GM12878 (cell line): ENCODE measurements around the gene LMNTD2. TPM values are rescaled to one million over a fixed set of nuclear protein-coding genes. Genes with fewer than 3 reads are reported as not detected.

ENCODE experiments used
- ATAC-seq: fragments of 200-7000 bp; cut with Tn5 transposase; 3 replicates; pipeline ENCODE4 v1.9.1; 2020; ENCODE audit warnings: mild to moderate bottlenecking, moderate library complexity
- BruUV-seq: library from RNA; stranded (reverse); fragments of 400-500 nt; replicated peaks from 2 replicates; lab custom pipeline; 2021; lab: Mats Ljungman, UMichigan
- CTCF ChIA-PET: fragments of 300-600 bp; sonication (Branson Sonifier 250); formaldehyde crosslinking; extraction: SDS; loops from one replicate; lab custom pipeline; 2021; ENCODE audit warnings: inconsistent platforms; lab: Yijun Ruan, JAX
- POLR2A ChIA-PET: fragments of 350-600 bp; formaldehyde crosslinking; extraction: SDS; loops from one replicate; lab custom pipeline; 2021; ENCODE audit warnings: inconsistent platforms; lab: Charles Lee
- RAD21 ChIA-PET: fragments of 300-600 bp; sonication (Branson Sonifier 250); formaldehyde crosslinking; loops from one replicate; lab custom pipeline; 2023; ENCODE audit warnings: antibody characterized with exemption; ENCODE audit not compliant: unreplicated experiment; lab: Charles Lee
- SMC1A ChIA-PET: fragments of 300-600 bp; sonication (Branson Sonifier 250); formaldehyde crosslinking; loops from one replicate; lab custom pipeline; 2023; ENCODE audit not compliant: unreplicated experiment, uncharacterized antibody; lab: Charles Lee
- DNase-seq: peaks from one replicate; pipeline ENCODE4 v3.0.0-alpha.2; 2011; ENCODE audit warnings: low read depth, low spot score
- FAIRE-seq: peaks from 3 replicates; lab custom pipeline; 2011; peaks lifted over from hg19 to GRCh38; lab: Jason Lieb, UNC
- H2AFZ ChIP-seq: 2 replicates; pipeline ENCODE4 v1.6.0; 2011; ENCODE audit warnings: low read depth, low read length, control low read depth; ENCODE audit not compliant: control insufficient read depth
- H3K27ac ChIP-seq: 2 replicates; pipeline ENCODE4 v1.5.1; 2011; ENCODE audit warnings: control low read depth; ENCODE audit not compliant: control insufficient read depth, insufficient read depth
- H3K27me3 ChIP-seq, 2 experiments: replicated peaks in 1 of 2; 2 replicates each; pipeline versions ENCODE4 v1.6.0 to v1.6.1; 2011; ENCODE audit warnings: low read length in 1 of 2; ENCODE audit not compliant: control insufficient read depth in 2 of 2, insufficient read depth in 2 of 2
- H3K36me3 ChIP-seq, 2 experiments: 2 replicates each; pipeline ENCODE4 v1.5.1; 2011; ENCODE audit warnings: low read length in 1 of 2; ENCODE audit not compliant: control insufficient read depth in 2 of 2, insufficient read depth in 2 of 2
- H3K4me1 ChIP-seq: 2 replicates; pipeline ENCODE4 v1.6.1; 2011; ENCODE audit warnings: mild to moderate bottlenecking, low read length, moderate library complexity, mixed read lengths; ENCODE audit not compliant: control insufficient read depth, insufficient read depth
- H3K4me2 ChIP-seq: 2 replicates; pipeline ENCODE4 v1.6.0; 2011; ENCODE audit warnings: control low read depth; ENCODE audit not compliant: control insufficient read depth, insufficient read depth
- H3K4me3 ChIP-seq: fragments of 200-600 bp; sonication (generic); 2 replicates; pipeline ENCODE4 v1.5.1; 2016
- H3K79me2 ChIP-seq: 2 replicates; pipeline ENCODE4 v1.6.0; 2011; ENCODE audit warnings: low read length; ENCODE audit not compliant: control insufficient read depth, insufficient read depth
- H3K9ac ChIP-seq: 2 replicates; pipeline ENCODE4 v1.8.0; 2011; ENCODE audit warnings: low read length, control low read depth, mixed read lengths; ENCODE audit not compliant: control insufficient read depth, insufficient read depth
- H3K9me3 ChIP-seq: replicated peaks from 3 replicates; pipeline ENCODE4 v1.5.1; 2011; ENCODE audit warnings: mild to moderate bottlenecking, low read length; ENCODE audit not compliant: control insufficient read depth, insufficient read depth
- H4K20me1 ChIP-seq: 2 replicates; pipeline ENCODE4 v1.6.0; 2011; ENCODE audit not compliant: control insufficient read depth, insufficient read depth
- CEBPB ChIP-seq, 2 experiments: fragments of 150-350 bp in 1 of 2; IDR thresholded peaks; 2 replicates each; pipeline ENCODE4 v1.6.1; 2012 to 2014; ENCODE audit warnings: low read depth in 2 of 2, low read length in 2 of 2, borderline replicate concordance in 1 of 2, inconsistent platforms in 1 of 2
- MYC ChIP-seq: IDR thresholded peaks from 2 replicates; pipeline ENCODE4 v1.6.1; 2011; ENCODE audit warnings: mild to moderate bottlenecking, low read length, moderate library complexity, inconsistent platforms; ENCODE audit not compliant: insufficient read depth, insufficient replicate concordance, insufficient read length, severe bottlenecking
- SREBF2 ChIP-seq: IDR thresholded peaks from 2 replicates; pipeline ENCODE4 v1.6.1; 2012; ENCODE audit warnings: mild to moderate bottlenecking, low read length
- WGBS: methylation state at CpG from one replicate; pipeline ENCODE4 v1.1.6; 2016; ENCODE audit warnings: low lambda C conversion rate; ENCODE audit not compliant: insufficient replicate concordance, insufficient coverage; ENCODE audit errors: missing lambda C conversion rate; 5-methylcytosine and 5-hydroxymethylcytosine counted together
- in situ Hi-C: fragments of 300-500 bp; cut with MboI; formaldehyde crosslinking; loops from 9 replicates; pipeline ENCODE4 v1.14.3; 2018; ENCODE audit warnings: mixed read lengths
- intact Hi-C: fragments of 100-400 bp; cut with micrococcal nuclease; formaldehyde crosslinking; loops from one replicate; pipeline ENCODE4 v1.14.2; 2022; ENCODE audit not compliant: unreplicated experiment
- polyA plus RNA-seq, 11 experiments: library from polyadenylated mRNA; depleted of rRNA in 4 of 11; unstranded in 6 of 11; stranded (reverse) in 5 of 11; fragments of >200 nt; fragmentation: Nextera tagmentation in 4 of 11; fragmentation: Illumina TruSeq in 1 of 11; extraction: Ambion mirVana in 4 of 11; extraction: Trizol in 1 of 11; gene quantifications; 1 replicate in 1 of 11; 2 replicates in 10 of 11; pipeline versions ENCODE4 v1.2.1 to v1.2.3, GENCODE V29; 2011 to 2016; ENCODE audit warnings: inconsistent platforms in 2 of 11, missing spikeins in 2 of 11, low read depth in 1 of 11
- total RNA-seq, 4 experiments: library from RNA; depleted of rRNA in 3 of 4; stranded (reverse); fragments of >200 nt in 3 of 4; fragmentation: Illumina TruSeq in 1 of 4; extraction: Trizol in 1 of 4; gene quantifications; 2 replicates each; pipeline versions ENCODE4 v1.2.1 to v1.2.3, GENCODE V29; 2013 to 2021
- TF ChIP-seq, protein P1 (sequence below), 3 experiments: IDR thresholded peaks in 2 of 3; conservative IDR thresholded peaks in 1 of 3; 2 replicates each; pipeline ENCODE4 v1.5.1; 2011; ENCODE audit warnings: low read depth in 3 of 3, low read length in 3 of 3, mild to moderate bottlenecking in 3 of 3, control low read depth in 2 of 3, moderate library complexity in 2 of 3, inconsistent platforms in 1 of 3, mixed read lengths in 1 of 3; ENCODE audit not compliant: control insufficient read depth in 2 of 3, insufficient read depth in 1 of 3; ENCODE audit errors: extremely low read depth in 1 of 3

LMNTD2 gene
- total and polyA plus RNA-seq, 10 of the 15 experiments (the other 5 are each of a cell fraction or from before 2014, with no cell fraction given), result 0.22 to 4.1 (median 1.3) TPM; not detected in 2

DNA sequence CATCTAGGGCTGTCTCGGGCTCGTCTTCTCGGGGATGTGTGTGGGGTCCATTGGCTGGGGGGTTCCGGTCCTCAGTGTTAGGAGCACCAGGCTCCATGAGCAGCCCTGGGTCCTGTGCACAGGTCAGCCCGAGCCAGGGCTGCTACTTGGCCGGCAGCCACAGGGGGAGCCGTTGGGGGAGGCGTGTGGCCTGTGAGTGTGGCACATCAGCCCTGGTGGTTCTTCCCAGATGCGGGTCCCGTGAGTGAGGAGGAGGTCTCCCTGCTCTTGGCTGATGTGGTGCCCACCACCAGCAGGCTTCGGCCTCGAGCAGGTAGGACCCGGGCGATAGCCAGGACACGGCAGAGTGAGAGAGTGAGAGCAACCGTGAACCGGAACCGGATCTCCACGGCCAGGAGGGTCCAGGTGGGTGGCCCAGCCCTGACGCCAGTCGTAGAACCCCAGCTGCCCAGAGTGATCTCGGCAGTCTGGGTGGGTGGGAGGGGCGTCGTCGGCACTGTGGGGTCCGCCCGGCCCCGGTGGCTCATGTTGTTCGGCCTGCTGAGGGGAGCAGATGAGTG is 36.7 kb upstream of the LMNTD2 start:
- no peaks in the 10 kb centered on the region for H3K9me3 ChIP-seq
- no peaks in the 10 kb centered on the region for H3K79me2 ChIP-seq
- no peaks in the 10 kb centered on the region for H3K27me3 ChIP-seq
- no TSS peak for BruUV-seq
- RAD21 ChIA-PET, result no interaction called here
- WGBS, result 95% methylated on average over 26 of the region's 29 CpGs
- H3K36me3 ChIP-seq, result peaks cover 18 to 56% of the 10 kb centered on the region in 2 experiments; a peak in 3 of 4 replicates
- FAIRE-seq, result no peak
- H3K27ac ChIP-seq, result no peak overlapping the region
- peak; percentile 74 for ATAC-seq
- TF ChIP-seq SREBF2, result no peak
- no peak for TF ChIP-seq CEBPB (IDR thresholded peaks at IDR 0.05; ENCODE audit: borderline replicate concordance in 1 of 2, low read depth in 2 of 2, low read length in 2 of 2)
- TF ChIP-seq, protein P1, sequence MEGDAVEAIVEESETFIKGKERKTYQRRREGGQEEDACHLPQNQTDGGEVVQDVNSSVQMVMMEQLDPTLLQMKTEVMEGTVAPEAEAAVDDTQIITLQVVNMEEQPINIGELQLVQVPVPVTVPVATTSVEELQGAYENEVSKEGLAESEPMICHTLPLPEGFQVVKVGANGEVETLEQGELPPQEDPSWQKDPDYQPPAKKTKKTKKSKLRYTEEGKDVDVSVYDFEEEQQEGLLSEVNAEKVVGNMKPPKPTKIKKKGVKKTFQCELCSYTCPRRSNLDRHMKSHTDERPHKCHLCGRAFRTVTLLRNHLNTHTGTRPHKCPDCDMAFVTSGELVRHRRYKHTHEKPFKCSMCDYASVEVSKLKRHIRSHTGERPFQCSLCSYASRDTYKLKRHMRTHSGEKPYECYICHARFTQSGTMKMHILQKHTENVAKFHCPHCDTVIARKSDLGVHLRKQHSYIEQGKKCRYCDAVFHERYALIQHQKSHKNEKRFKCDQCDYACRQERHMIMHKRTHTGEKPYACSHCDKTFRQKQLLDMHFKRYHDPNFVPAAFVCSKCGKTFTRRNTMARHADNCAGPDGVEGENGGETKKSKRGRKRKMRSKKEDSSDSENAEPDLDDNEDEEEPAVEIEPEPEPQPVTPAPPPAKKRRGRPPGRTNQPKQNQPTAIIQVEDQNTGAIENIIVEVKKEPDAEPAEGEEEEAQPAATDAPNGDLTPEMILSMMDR (IDR thresholded peaks at IDR 0.05 in 2 of 3, conservative IDR thresholded peaks at IDR 0.05 in 1 of 3; ENCODE audit: control insufficient read depth in 2 of 3, extremely low read depth in 1 of 3, insufficient read depth in 1 of 3, low read depth in 3 of 3, low read length in 3 of 3), result peak in 1 of 3 experiments; percentile 26; a peak in 2 of 6 replicates
- TF ChIP-seq MYC, result no peak
- TF ChIP-seq, all 136 proteins: peak for 1
- in situ Hi-C loops (no loop called here), intact Hi-C loops (no loop called here)
- ChIA-PET SMC1A (no interaction called here), CTCF (no interaction called here), POLR2A (no interaction called here)
- Histone ChIP-seq H3K4me2 (no peak overlapping the region), H2AFZ (no peak overlapping the region), H4K20me1 (no peaks in the 10 kb centered on the region; the same call in 1 of the 2 replicates), H3K4me3 (no peak overlapping the region), H3K9ac (no peak overlapping the region), H3K4me1 (no peaks in the 10 kb centered on the region)
- no peak for DNase-seq
